Right lobe of liver (tissue), 6 donors: ENCODE data around the gene TRO. TPM values are rescaled to one million over a fixed set of nuclear protein-coding genes. Genes with fewer than 3 reads are reported as not detected.

Experiments used
- ATAC-seq, 4 donors: fragments of 200-7000 bp; cut with Tn5 transposase; one replicate each; pipeline ENCODE4 v1.9.1; 2020; ENCODE audit warnings: mild to moderate bottlenecking in 4 of 4, moderate library complexity in 4 of 4
- DNase-seq, 3 donors: peaks; one replicate each; pipeline ENCODE4 v3.0.0-alpha.2; 2020
- H3K27ac ChIP-seq, 3 donors: fragments of 200-600 bp; one replicate each; pipeline ENCODE4 v1.8.0; 2022
- H3K27me3 ChIP-seq, 2 donors: fragments of 200-600 bp; one replicate each; pipeline ENCODE4 v1.8.0; 2022
- H3K36me3 ChIP-seq, 4 donors: fragments of 200-600 bp; sonication (generic) in 1 of 4; one replicate each; pipeline versions ENCODE4 v1.5.1 to v1.8.0; 2017 to 2022; ENCODE audit warnings: control low read depth in 1 of 4
- H3K4me1 ChIP-seq, 4 donors: fragments of 200-600 bp; sonication (generic) in 1 of 4; one replicate each; pipeline versions ENCODE4 v1.5.1 to v1.8.0; 2017 to 2022; ENCODE audit warnings: control low read depth in 1 of 4
- H3K4me3 ChIP-seq, 3 donors: fragments of 200-600 bp; one replicate each; pipeline ENCODE4 v1.8.0; 2022
- H3K9me3 ChIP-seq, 4 donors: fragments of 200-600 bp; sonication (generic) in 1 of 4; one replicate each; pipeline versions ENCODE4 v1.5.1 to v1.8.0; 2017 to 2022; ENCODE audit warnings: control low read depth in 1 of 4
- POLR2A ChIP-seq: fragments of 450-650 bp; IDR thresholded peaks from one replicate; pipeline ENCODE4 v1.6.1; 2017; ENCODE audit warnings: antibody characterized with exemption, mild to moderate bottlenecking
- WGBS: methylation state at CpG from one replicate; pipeline ENCODE4 v1.1.6; 2018; ENCODE audit warnings: low coverage, low lambda C conversion rate; ENCODE audit not compliant: insufficient coverage; ENCODE audit errors: missing lambda C conversion rate; 5-methylcytosine and 5-hydroxymethylcytosine counted together
- intact Hi-C, 2 donors: fragments of 100-400 bp; cut with DNase I; formaldehyde crosslinking; loops; one replicate each; pipeline versions ENCODE4 v1.11.2 to v1.14.1; 2022
- total RNA-seq, 6 experiments: library from RNA; depleted of rRNA in 2 of 6; stranded (reverse); fragments of >200 nt in 2 of 6; fragmentation: NEBNext Ultra II Directional in 3 of 6; extraction: Animal tissue kit (Norgen Biotek cat#: 25700) in 3 of 6; gene quantifications; one replicate each; pipeline versions ENCODE4 v1.1.0 to v1.2.4, GENCODE V29; 2016 to 2023
- TF ChIP-seq, protein P1 (sequence below), 4 donors: fragments of 200-600 bp in 3 of 4; fragments of 450-650 bp in 1 of 4; IDR thresholded peaks; one replicate each; pipeline versions ENCODE4 v1.5.1 to v1.8.0; 2016 to 2022; ENCODE audit warnings: antibody characterized with exemption in 4 of 4, mild to moderate bottlenecking in 2 of 4
- donor health status: DM: no; HTN: yes; CAD: no.
- donor health status: DM: no; HTN: no; CAD: no.
- donor health status: DM: no; HTN: no; CAD: no.
- donor health status: DM: no; HTN: yes; CAD: no.
- donor health status: DM: no; HTN: yes; CAD: no.

Gene TRO
- total RNA-seq, 6 experiments from 2014 or later: 0.06 to 1.4 (median 0.49) TPM

DNA sequence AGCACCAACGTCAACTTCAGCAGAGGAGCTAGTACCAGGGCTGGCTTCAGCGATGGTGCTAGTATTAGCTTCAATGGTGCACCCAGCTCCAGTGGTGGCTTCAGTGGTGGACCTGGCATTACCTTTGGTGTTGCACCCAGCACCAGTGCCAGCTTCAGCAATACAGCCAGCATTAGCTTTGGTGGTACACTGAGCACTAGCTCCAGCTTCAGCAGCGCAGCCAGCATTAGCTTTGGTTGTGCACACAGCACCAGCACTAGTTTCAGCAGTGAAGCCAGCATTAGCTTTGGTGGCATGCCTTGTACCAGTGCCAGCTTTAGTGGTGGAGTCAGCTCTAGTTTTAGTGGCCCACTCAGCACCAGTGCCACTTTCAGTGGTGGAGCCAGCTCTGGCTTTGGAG, 8.3 kb downstream of the TRO start:
- Histone ChIP-seq H3K27me3 (no peaks in the 10 kb centered on the region), H3K4me3 (no peak overlapping the region), H3K9me3 (no peaks in the 10 kb centered on the region), H3K4me1 (no peaks in the 10 kb centered on the region), H3K36me3 (no peaks in the 10 kb centered on the region), H3K27ac (no peak overlapping the region)
- intact Hi-C loops: no loop called here
- ATAC-seq: peak in 1 of 4 donors; percentile 7
- no peak for DNase-seq
- TF ChIP-seq POLR2A: no peak
- TF ChIP-seq, protein P1, sequence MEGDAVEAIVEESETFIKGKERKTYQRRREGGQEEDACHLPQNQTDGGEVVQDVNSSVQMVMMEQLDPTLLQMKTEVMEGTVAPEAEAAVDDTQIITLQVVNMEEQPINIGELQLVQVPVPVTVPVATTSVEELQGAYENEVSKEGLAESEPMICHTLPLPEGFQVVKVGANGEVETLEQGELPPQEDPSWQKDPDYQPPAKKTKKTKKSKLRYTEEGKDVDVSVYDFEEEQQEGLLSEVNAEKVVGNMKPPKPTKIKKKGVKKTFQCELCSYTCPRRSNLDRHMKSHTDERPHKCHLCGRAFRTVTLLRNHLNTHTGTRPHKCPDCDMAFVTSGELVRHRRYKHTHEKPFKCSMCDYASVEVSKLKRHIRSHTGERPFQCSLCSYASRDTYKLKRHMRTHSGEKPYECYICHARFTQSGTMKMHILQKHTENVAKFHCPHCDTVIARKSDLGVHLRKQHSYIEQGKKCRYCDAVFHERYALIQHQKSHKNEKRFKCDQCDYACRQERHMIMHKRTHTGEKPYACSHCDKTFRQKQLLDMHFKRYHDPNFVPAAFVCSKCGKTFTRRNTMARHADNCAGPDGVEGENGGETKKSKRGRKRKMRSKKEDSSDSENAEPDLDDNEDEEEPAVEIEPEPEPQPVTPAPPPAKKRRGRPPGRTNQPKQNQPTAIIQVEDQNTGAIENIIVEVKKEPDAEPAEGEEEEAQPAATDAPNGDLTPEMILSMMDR (IDR thresholded peaks at IDR 0.05): no peak
- WGBS: 64% methylated on average over 2 of the region's 3 CpGs

DNA sequence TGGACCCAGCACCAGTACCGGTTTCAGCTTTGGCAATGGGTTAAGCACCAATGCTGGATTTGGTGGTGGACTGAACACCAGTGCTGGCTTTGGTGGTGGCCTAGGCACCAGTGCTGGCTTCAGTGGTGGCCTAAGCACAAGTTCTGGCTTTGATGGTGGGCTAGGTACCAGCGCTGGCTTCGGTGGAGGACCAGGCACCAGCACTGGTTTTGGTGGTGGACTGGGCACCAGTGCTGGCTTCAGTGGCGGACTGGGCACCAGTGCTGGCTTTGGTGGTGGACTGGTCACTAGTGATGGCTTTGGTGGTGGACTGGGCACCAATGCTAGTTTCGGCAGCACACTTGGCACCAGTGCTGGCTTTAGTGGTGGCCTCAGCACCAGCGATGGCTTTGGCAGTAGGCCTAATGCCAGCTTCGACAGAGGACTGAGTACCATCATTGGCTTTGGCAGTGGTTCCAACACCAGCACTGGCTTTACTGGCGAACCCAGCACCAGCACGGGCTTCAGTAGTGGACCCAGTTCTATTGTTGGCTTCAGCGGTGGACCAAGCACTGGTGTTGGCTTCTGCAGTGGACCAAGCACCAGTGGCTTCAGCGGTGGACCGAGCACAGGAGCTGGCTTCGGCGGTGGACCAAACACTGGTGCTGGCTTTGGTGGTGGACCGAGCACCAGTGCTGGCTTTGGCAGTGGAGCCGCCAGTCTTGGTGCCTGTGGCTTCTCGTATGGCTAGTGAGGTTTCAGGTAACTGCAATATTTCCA, 9.8 kb downstream of the TRO start:
- Histone ChIP-seq H3K27me3 (no peaks in the 10 kb centered on the region), H3K36me3 (peaks cover 0 to 5% (median 0%) of the 10 kb centered on the region in 4 donors), H3K4me1 (no peaks in the 10 kb centered on the region), H3K9me3 (no peaks in the 10 kb centered on the region), H3K4me3 (no peak overlapping the region), H3K27ac (no peak overlapping the region)
- WGBS: 60% methylated on average over 8 of the region's 17 CpGs
- ATAC-seq: no peak
- TF ChIP-seq, protein P1 (IDR thresholded peaks at IDR 0.05): no peak
- no peak for TF ChIP-seq POLR2A
- intact Hi-C loops: no loop called here
- DNase-seq: no peak

DNA sequence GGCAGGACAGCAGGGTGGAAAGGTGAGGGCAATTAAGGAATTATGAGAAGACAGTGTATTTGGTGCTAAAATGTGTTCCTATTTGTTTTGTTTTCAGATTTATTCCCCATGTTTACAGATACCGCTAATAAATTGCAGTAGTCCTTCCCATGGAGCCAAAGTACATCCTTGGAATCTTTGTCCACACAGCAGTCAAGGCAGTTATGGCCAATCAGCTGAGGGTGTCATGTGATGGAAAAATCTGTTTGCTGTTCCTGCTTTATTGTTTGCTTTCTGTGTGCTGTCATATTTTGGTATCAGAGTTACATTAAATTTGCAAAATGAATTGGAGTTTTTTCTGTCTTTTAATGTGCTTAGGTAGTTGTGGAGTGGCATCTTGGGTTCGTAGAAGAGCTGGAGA, 10.5 kb downstream of the TRO start:
- WGBS: 41% methylated on average over 2 of the region's 2 CpGs

DNA sequence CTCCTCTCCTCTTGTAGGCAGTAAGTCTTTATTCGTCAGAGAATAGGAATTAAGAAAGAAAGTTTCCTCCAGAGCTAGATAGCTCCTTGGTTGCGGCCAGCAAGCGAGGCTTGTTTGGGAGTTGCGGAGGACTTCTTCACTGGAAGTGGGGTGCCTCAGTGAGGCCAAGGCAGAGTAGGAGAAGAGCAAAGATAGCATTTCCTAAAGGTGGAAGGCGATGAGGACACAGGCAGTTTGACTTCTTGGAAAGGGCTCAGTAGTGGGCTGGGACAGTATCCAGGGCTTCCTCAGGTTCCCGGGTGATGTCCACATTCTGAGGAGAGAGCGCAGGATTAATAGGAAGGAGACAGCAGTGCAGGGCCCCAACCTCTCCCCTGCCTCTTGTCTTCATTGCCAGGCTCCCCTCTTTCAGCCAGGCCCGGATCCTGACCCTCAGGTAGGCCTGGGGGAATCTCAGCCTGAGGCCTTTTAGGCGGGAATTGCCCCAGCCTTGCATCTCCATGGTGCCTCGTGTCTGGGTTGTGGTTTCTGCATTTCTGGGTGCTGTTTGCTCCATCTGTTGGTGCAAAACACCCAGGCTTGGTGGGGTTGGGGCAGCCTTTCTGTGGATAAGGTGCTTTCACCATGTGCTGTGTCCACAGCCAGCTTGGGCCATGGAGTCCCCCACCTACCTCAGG, 12.7 kb downstream of the TRO start:
- Histone ChIP-seq H3K4me1 (no peaks in the 10 kb centered on the region), H3K36me3 (peaks cover 0 to 5% (median 0%) of the 10 kb centered on the region in 4 donors), H3K4me3 (no peak overlapping the region), H3K27ac (no peak overlapping the region), H3K27me3 (no peaks in the 10 kb centered on the region), H3K9me3 (no peaks in the 10 kb centered on the region)
- DNase-seq (no peak), ATAC-seq (no peak)
- TF ChIP-seq, protein P1 (IDR thresholded peaks at IDR 0.05): no peak
- TF ChIP-seq POLR2A: no peak
- intact Hi-C loops: no loop called here
- 75% methylated on average over 8 of the region's 10 CpGs for WGBS

More for the DNA sequence above, 10.5 kb downstream of the TRO start:
- H3K27ac ChIP-seq: no peak overlapping the region
- no peaks in the 10 kb centered on the region for H3K9me3 ChIP-seq
- no peak for TF ChIP-seq POLR2A
- TF ChIP-seq, protein P1 (IDR thresholded peaks at IDR 0.05): no peak
- H3K36me3 ChIP-seq: peaks cover 0 to 5% (median 0%) of the 10 kb centered on the region in 4 donors
- intact Hi-C loops: no loop called here
- DNase-seq (no peak), ATAC-seq (no peak)
- no peaks in the 10 kb centered on the region for H3K27me3 ChIP-seq
- H3K4me1 ChIP-seq: no peaks in the 10 kb centered on the region
- no peak overlapping the region for H3K4me3 ChIP-seq
